Neural progenitor cell (in vitro differentiated cells): ENCODE results near the gene CRY1.

Experiments used
- EZH2 ChIP-seq: fragments of 200-600 bp; sonication (generic); IDR thresholded peaks from 2 replicates; pipeline ENCODE4 v1.6.1; 2017; ENCODE audit warnings: antibody characterized with exemption, mild to moderate bottlenecking, moderate library complexity
- TF ChIP-seq, protein P1 (sequence below): fragments of 200-600 bp; sonication (generic); IDR thresholded peaks from 2 replicates; pipeline ENCODE4 v1.5.1; 2017; ENCODE audit warnings: antibody characterized with exemption, mild to moderate bottlenecking

DNA sequence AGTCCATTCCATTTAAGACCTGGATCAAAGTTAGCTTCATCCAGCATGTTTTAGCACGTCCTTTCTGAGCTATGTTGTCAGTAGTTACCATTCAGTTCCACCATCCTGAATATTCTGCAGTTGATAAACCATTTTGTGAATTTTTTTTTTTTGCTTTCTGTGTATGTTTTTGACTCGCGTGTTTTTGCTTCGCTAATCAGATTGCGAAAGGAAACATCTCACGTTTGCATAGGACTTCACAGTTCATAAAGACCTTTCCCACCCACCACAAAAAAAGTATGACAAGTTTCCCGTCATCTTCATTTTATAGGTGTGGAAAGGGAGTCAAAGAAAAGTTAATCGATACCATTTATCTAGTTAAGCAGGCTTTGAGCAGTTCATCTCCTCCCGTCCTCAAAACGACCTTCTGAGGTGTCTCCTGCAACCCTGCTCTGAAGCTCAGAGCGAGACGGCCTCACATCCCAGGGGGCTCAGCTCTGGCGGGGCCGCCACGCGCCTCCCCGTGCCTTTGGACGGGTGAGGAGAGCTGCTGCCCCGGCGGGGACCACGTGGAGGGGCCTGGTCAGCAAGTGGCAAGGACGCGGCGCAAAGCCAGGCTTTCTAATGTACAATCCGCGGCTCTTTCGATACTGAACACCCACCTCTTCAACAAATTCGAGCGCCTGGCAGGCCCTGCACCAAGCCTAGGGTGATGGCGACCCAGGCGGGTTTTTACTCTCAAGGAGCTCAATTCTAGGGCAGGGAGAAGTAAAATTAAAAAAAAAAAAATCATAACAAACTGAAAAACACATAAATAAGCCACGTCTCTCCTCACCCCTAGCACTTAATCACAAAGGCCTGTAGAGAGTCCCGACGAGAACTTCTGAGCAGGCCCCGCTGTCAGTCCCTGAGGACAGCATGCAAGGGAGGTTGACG is 138.6 kb downstream of the CRY1 start:
- TF ChIP-seq, protein P1, sequence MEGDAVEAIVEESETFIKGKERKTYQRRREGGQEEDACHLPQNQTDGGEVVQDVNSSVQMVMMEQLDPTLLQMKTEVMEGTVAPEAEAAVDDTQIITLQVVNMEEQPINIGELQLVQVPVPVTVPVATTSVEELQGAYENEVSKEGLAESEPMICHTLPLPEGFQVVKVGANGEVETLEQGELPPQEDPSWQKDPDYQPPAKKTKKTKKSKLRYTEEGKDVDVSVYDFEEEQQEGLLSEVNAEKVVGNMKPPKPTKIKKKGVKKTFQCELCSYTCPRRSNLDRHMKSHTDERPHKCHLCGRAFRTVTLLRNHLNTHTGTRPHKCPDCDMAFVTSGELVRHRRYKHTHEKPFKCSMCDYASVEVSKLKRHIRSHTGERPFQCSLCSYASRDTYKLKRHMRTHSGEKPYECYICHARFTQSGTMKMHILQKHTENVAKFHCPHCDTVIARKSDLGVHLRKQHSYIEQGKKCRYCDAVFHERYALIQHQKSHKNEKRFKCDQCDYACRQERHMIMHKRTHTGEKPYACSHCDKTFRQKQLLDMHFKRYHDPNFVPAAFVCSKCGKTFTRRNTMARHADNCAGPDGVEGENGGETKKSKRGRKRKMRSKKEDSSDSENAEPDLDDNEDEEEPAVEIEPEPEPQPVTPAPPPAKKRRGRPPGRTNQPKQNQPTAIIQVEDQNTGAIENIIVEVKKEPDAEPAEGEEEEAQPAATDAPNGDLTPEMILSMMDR = no peak
- no peak for TF ChIP-seq EZH2
